Midbrain (tissue), 1 donor: ENCODE measurements around the gene KLHL3.
"Not testable (repeated sequence)": the region's sequence is repeated elsewhere in the genome, so short reads cannot be mapped to it uniquely, and the experiment has no call there.

Source experiments
- DNase-seq: peaks from one replicate; lab custom pipeline; 2025; lab: John Stamatoyannopoulos, UW

KLHL3 gene

DNA sequence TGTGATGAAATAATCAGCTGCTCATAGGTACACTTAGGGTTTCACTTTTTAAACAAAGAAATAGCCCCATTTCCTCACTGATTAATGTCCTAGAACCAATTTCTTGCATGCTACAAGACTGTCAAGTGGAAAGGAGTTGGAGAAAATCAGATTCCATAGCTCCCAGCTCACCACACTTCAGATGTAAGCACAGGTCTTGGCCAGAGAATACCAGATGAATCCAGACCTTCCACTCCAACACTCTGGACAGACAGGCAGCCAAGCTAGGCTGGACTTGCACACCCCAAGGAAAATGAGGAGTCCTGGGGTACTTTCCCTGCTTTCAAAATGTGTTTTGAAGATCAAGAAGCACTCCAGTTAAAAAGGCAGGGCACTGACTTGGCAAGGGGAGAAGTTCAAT, 68.5 kb downstream of the KLHL3 start:
- DNase-seq: no peak

DNA sequence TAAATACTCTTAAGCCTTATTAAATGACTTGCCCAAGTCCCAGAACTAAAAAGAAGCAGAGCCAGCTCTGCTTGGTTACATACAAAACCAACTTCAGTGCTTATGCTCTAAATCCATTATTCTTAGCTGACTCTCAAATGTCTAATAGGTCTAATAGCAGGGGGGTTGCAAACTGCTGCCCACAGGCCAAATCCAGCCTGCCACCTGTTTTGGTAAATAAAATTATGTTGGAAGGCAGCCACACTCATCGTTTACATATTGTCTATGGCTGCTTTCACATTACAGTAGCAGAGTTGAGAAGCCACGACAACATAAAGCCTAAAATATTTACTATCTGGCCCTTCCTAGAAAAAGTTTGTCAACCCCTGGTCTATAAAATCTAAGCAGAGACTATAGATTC, 69.0 kb downstream of the KLHL3 start:
- no peak for DNase-seq

DNA sequence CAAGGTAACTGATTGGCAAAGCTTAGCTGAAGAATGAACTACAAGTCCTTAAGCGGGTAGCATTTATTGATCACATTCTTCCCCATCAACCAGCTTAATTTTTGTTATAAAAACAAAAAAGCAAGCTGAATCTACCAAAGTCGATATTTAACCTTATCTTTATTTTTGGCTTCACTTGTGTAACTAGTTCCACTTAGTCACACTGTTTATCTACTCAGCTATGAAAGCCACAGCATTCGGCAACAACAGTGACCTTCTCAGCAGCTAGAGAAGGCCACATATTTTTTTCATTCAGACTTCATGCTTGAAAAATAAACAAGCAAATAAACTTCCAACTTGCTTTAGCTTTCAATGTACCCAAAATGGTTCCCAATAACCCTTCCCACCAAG, 69.4 kb downstream of the KLHL3 start:
- no peak for DNase-seq

DNA sequence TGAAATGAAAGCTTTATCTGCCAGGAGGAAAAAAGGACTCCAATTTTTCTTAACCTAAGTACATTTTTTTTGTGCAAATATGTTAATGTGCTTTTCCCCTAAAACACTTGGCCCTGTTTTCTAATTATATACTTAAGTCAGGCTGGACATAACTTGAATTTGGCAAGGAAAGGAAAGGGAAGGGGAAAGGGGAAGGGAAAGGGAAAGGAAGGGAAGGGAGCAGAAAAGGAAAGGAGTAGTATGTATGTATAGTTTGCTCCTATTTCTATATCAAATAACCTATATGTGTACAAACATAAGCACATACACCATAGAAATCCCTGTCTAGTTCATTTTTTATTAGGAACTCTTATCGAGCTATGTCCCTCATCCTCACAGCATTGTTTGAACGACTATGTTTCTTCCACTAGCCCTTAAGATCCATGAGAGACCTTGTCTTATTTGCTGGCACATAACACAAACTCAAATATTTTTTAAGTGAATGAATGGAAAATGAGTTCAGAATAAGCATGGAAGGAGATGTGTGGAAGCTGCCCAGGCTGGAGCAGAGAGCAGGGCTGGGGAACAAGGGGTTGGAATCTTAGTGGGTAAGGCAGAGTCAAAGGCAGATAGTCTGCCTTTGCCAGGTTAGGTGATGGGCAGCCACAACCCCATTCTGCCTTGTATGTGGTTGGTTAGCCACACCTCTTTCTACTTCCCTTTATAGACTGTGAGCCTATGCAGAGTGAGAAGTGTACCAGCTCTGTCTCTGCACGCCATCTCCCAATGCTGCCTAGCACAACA, 70.0 kb downstream of the KLHL3 start:
- no peak for DNase-seq

DNA sequence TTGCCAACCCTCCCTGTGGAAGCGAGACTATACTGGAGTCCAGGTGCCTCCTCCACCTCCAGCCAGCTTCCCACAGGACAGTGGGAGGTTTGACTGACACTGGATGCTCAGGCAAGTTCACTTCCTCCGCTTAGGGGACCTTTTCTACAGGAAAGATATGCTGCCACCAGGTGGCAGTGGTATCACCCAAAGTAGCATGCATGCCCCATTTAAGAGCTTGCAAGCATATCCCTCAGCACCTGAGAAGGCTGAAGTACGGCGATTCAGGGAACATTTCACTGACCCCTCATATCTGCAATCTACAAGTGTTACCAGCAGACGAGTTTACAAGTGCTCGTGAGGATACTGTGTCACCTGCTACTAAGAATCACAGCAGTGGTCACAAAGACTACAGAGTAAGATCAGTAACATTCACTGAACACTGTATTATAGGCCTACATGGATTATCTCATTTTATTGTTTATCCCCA, 75.5 kb downstream of the KLHL3 start:
- peak; percentile 69 for DNase-seq

DNA sequence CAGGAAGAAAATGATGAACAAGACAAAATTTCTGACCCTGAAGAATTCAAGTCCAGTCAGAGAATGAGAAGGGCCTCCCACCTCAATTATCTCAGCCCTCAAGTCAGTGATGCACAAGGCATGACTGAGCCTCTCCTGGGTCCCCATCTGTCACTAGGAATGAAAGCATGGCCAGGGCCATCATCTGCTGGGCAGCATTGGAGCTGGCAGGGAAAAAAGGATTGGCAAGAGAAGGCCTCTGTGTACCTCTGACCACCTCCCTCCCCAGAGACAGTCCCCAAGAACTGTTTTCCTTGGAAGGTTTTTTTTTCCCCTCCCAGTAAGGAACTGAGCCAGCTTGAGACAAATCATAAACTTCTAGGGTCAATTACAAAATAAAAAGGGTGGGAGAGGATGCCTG, 76.7 kb downstream of the KLHL3 start:
- no peak for DNase-seq

DNA sequence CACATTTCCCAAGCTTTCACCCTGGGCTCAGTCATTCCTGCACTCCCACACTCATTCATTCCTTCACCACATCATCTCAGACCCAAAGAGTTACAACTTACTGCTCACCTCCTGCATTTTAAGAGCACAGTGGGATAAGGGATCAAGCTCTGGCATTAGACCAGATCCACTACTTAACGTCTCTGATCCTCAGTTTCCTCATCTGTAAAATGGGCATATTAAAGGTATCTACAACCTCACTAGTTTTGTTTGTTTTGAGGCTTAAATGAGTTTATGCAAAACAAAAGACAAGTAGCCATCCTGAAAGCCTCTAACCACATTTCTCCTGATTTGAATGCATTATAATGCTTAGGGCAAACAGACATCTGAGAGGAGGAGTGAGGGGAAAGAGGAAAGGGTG, 77.6 kb downstream of the KLHL3 start:
- no peak for DNase-seq

DNA sequence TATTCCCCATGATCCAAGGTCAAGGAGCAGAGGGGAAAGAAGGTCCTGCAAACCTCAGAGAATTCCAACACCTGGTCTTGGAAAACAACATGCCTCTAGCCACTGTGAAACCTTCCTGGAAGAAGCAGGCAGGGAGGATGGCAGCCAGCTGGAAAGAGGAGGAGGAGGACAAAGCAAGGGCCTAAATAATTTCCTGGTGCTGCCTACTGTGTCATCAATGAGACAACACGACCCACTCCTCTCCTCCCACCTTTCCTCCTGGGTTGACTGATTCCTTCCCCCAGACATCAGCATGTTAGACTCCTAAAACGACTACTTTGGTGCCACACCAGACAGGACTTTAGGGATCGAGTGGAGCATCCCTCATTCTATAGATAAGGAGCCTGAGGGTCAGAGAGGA, 78.8 kb downstream of the KLHL3 start:
- DNase-seq: no peak

DNA sequence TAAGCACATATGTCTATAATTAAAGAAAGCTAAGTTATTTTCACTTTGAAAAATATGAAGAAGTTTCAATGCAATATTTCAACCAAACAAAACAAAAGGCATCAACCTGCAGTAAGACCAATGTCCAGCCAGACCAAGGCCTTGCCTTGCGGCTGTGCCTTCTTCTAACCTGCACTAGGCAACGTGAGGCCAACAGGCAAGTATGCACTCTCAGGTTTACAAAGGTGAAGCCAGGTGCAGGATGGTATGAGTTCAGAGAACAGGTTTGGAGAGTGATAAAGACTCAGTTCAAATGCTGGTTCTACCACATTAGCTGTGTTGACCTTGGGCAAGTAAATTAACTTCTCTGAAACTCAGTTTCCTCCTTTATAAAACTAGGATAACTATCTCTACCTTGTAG, 79.3 kb downstream of the KLHL3 start:
- no peak for DNase-seq

DNA sequence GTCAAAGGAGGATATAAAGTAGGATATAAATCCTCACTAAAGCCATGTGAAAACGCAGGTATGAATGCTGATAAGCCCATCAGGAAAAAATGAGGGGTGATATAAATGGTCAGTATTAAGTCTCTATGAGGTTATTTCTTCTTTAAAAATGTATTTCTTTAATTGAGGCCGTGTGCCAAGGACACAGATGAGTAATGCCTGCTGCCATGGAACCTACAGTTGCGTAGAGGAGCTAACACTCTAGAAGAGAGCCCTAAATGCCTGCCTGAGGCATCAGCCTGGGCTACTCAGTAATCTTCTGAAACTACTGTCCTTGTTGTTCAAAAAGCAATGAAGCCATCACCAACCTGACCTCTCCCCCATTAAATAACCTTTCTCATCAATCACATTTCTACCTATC, 84.9 kb downstream of the KLHL3 start:
- DNase-seq: no peak

DNA sequence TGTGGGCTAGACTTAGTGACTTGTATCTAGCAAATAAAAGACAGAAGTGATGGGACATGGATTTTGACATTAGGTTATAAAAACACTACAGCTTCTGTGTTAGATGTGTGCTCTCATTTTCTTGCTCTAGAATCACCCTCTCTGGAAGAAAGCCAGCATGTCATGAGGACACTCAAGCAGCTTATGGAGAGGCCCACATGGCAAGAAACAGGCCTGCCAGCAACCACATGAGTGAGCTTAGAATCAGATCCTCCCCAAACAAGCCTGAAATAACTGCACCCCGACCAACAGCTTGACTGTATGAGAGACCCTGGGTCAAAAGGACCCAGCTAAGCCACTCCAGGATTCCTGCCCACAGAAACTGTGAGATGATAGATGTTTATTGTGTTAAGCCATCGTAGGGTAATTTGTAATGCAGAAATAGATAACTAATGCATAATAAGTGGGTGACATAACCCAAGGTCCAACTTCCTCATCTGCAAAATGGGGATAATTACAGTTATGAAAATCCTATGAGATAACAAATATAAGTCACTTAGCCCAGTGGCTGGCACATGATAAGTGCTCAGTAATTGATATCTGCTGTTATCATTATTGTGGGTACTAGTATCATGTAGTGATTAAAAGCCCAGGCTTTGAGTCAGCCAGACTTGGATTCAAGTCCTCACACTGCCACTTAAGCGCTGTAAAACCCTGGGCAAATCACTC, 86.5 kb downstream of the KLHL3 start:
- peak; percentile 21 for DNase-seq

DNA sequence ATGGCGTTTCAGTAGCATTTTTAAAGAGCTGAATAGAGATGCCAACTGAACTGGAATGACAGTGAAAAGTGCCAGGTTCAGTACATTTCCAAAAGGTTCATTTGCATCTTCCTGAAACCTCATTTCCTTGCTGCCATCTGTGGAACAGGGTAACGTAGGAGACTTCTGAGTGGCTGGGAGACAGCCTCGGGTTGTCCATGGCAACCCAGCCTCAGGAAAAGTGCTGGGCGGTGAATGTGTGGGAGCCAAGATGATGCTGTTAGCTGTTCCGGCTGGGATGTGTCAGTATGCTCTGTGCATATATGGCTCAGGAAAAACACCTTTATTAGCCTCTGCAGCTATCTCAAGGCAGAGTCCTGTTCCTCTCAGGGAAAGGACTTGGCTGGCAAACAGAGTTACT, 87.5 kb downstream of the KLHL3 start:
- peak; percentile 13 for DNase-seq

DNA sequence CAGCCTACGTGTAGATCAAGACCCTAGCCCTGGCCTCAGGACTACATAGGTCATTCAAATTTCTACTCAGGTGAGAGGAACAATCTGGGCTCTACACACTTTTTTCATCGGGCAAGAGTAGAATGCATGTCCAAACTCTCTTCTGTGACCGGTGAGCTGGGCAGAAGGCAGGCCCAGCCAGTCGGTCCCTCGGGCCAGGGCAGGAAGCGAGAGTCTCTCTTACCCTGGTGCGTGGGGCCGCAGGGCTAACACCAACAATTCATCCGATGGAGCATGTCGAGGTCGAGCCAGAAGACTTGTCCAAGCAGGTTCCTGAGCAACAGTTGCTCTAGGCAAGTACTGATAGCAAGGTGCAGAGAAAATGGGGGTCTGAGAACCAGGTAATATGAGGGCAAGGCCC, 88.5 kb downstream of the KLHL3 start:
- no peak for DNase-seq

DNA sequence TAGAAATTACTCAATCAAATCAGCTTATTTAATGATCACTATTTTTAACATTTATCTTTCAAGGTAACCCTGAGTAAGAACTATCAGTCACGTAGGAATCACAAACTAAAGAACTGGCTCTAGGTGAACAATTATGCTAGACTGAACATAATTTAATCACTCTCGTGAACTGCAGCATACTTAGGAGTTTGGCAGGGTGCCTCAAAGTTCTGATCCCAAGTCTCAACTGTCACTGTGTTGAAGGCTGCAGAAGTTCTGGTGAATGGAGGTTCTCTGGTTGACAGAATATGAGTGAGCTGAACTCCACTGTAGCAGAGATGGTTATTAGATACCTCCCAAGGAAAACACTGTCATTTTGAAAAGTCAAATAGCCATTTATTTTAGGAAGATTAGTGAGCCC, 89.1 kb downstream of the KLHL3 start:
- no peak for DNase-seq

DNA sequence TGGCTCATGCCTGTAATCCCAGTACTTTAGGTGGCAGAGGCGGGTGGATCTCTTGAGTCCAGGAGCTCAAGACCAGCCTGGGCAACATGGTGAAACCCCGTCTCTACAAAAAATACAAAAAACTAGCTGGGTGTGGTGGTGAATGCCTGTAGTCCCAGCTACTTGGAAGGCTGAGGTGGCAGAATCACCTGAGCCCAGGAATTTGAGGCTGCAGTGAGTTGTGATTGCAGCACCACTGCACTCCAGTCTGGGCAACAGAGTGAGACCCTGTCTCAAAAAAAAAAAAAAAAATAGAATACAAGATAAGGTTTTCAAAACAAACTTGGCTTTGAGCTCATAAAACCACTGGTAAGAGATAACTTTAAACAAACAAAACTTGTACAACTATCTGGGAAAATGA, 92.8 kb downstream of the KLHL3 start:
- not testable (repeated sequence) for DNase-seq

DNA sequence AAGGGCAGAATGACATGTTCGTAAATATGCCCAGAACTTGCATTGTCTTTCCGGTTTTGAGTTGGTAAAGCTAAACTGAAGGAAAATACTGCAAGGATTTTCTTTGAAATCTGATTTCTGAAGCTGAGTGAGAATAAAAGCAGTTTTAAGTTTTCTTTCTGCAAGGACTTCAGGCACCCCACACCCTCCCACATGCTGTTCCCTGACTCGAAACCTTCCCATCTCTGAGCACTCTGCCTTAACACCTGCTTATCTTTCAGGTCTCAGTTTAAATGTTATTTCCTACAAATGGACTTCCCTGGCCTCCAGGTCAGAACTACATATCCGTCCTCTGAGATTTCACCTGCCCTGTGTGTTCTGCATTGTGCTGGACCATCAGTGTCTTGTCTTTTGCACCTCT, 93.8 kb downstream of the KLHL3 start:
- DNase-seq: no peak

DNA sequence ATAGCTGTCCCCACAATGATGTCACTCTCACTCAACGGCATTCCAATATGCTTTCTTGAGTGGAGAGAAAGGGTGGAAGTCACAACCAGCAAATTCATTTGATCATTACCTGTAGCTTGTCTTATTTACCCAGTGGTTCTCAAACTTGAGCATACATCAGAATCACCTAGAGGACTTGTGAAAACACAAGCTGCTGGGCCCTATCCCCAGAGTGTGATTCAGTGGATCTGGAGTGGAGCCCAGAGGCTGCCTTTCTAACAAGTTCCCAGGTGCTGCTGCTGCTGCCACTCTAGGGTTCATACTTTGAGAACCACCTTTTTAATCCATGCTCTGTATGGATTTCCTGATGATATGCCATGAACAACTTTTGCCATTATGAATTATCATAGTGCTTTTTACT, 94.7 kb downstream of the KLHL3 start:
- DNase-seq: no peak

DNA sequence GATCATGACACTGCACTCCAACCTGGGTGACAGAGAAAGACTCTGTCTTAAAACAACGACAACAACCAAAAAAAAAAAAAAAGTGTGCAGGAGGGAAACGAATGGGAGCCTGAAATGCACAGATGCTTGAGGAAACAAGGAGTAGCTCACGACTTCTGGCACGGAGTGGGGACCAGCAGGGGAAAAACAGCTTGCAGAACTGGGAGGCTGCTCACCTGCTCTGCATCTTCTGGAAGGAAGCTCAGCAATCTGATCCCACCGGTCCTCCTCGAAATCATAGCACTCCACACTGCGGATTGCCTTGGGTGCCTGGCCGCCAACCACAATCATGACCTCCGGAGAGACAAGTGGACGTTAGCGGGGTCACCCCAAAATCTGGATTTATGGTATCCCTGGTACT, 96.2 kb downstream of the KLHL3 start:
- no peak for DNase-seq

DNA sequence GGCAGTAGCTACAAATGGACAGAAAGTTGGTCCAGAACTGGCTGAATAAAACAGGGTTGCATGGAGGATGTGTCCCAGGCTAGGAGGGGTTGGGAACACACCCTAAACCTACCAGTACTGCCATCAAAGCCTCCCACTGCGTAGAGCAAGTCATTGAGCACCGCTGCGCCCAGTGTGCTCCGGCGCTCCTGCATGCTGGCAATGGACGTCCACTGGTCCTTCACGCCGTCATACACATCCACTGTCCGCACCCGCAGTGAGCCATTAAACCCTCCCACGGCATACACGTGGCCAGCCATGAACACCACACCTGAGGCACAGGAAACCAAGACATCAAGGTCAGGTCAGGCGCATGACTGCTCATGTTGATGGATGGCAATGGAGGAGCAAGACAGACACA, 97.0 kb downstream of the KLHL3 start:
- no peak for DNase-seq

DNA sequence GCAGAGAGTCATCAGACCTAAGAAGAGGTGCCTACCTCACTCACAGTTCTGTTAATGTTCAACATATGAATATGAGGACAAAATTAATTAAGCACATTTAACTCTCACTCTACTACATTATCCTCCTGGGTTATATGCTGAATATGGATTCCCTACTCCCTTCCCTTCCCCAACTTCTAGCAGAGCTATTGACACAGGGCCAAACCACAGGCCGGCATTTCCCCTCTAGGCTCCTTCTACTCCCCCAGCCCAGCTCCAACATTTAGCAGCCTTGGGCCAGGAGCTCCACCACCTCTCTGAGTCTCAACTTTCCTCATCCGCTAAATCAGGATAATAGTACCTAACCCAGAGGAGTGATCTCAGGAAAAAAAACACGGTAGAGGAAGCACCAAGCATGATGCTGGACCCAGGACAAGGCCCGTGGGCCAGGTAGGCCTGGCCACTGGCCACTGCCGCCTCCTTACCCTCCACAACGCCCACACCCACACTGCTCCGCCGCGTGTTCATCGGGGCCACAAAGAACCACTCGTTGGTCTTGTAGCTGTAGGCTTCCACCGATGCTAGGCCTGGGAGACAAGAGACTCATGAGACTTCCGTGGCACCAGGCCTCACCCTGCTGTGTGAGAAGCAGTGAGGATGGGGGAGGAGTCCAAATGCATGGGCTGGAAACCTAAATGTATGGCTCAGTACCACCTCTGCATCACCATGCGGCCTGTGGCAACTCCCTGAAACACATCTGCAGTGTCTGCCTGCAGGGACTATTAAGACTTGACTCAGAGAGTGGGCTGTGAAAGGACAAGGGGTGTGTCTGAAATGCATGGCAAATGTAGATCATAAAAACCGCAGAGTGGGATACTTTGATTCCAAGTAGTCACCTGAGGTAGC, 98.8 kb downstream of the KLHL3 start:
- no peak for DNase-seq

DNA sequence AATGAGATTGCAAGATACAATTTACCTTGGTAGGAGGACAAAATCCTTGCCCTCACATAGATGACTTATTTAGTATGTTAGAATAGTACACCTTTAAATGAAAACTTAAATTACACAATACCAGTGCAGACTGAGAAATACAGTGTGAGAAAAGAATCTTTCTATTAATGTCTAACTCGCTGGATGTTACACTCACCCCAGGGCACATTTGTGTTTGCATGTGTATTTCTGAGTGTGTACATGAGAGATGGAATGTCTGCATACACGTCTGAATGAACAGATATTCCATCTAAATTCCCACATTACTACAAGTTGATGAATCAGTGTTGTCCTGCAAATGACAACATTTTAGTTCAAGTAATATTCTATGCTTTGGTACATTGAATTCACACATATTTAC, 99.8 kb downstream of the KLHL3 start:
- no peak for DNase-seq

DNA sequence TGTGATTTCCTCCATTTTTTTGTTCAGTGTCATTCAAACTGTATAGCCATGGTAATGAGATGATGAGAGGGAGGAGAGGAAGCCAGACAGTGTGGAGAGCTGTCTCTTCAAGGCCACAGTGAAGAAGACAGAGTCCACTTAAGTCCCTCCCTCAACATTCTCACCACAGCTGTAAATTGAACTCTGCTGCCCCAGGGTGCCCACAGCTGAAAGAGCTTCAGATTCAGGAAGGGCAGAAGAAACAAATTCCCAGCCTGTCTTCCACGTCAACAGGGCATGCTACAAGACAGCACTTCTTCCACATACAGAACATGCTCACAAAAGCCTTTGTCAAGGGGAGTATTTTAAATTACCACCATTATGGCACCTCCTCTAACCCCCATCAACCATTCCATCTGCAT, 100.4 kb downstream of the KLHL3 start:
- DNase-seq: no peak

DNA sequence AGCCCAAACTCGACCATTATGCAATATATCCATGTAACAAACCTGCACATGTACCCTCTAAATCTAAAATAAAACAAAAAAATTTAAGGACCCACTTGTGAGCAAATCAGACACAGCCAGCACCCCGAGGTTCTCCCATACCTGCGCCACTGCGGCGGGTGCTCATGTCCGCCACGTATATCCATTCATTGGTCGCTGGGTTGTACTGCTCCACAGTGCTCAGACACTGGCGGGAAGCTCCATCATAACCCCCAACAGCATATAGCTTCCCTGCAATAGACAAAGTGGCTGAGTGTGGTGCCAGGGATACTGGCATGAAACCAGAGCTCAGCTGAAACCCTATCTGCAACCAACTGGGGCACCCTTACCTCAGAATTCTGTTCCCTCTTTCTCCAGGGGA, 102.0 kb downstream of the KLHL3 start:
- no peak for DNase-seq
